A172 (cell line): Measurements from ENCODE around the gene ARID2. TPM values are rescaled to one million over a fixed set of nuclear protein-coding genes. Genes with fewer than 3 reads are reported as not detected.

ENCODE experiments used
- DNase-seq: peaks from one replicate; pipeline ENCODE4 v3.0.0-alpha.2; 2015; ENCODE audit warnings: low spot score
- total RNA-seq: library from RNA; depleted of rRNA; stranded (reverse); fragments of >200 nt; shearing (Covaris generic); gene quantifications from 2 replicates; pipeline ENCODE4 v1.2.3, GENCODE V29; 2014

ARID2 gene
- total RNA-seq, 1 experiment from 2014 or later: 9.9 TPM

- DNase-seq: no peak
Measured at GRCh38 chr12:45930369-45930768, 200.9 kb downstream of the ARID2 start.

- no peak for DNase-seq
Measured at GRCh38 chr12:45933504-45933903, 204.0 kb downstream of the ARID2 start.

- DNase-seq: no peak
Measured at GRCh38 chr12:45934956-45935355, 205.4 kb downstream of the ARID2 start.

- DNase-seq: no peak
Measured at GRCh38 chr12:45938566-45938965, 209.1 kb downstream of the ARID2 start.

- DNase-seq: no peak
Measured at GRCh38 chr12:45939759-45940158, 210.3 kb downstream of the ARID2 start.

- DNase-seq: no peak
Measured at GRCh38 chr12:45944771-45945170, 215.3 kb downstream of the ARID2 start.

GRCh38 chr12:45946435-45946834 is 216.9 kb downstream of the ARID2 start:
- no peak for DNase-seq

GRCh38 chr12:45948546-45948945 is 219.0 kb downstream of the ARID2 start:
- no peak for DNase-seq
